MM.1S (cell line): ENCODE measurements around the gene RASIP1.

Experiments used
- DNase-seq: peaks from one replicate; pipeline ENCODE4 v3.0.0-alpha.2; 2015
- H2AFZ ChIP-seq: fragments of 300-600 bp; sonication (generic); 2 replicates; pipeline ENCODE4 v1.6.0; 2016; ENCODE audit warnings: antibody characterized with exemption, low read length
- H3F3A ChIP-seq: fragments of 300-600 bp; sonication (generic); 2 replicates; pipeline ENCODE4 v1.6.1; 2016; ENCODE audit warnings: mild to moderate bottlenecking, antibody characterized with exemption, low read length, moderate library complexity, mixed read lengths; ENCODE audit not compliant: insufficient read depth
- H3K27ac ChIP-seq: fragments of 300-600 bp; sonication (generic); 2 replicates; pipeline ENCODE4 v1.5.1; 2016; ENCODE audit warnings: mild to moderate bottlenecking, low read length
- H3K27me3 ChIP-seq: fragments of 300-600 bp; sonication (generic); replicated peaks from 2 replicates; pipeline ENCODE4 v1.6.0; 2016; ENCODE audit warnings: low read length; ENCODE audit not compliant: insufficient read depth
- H3K36me3 ChIP-seq: fragments of 300-600 bp; sonication (generic); replicated peaks from 2 replicates; pipeline ENCODE4 v1.6.1; 2016; ENCODE audit warnings: mild to moderate bottlenecking, low read length, mixed read lengths; ENCODE audit not compliant: insufficient read depth
- H3K4me1 ChIP-seq: fragments of 300-600 bp; sonication (generic); 2 replicates; pipeline ENCODE4 v1.6.1; 2016; ENCODE audit warnings: low read length, mixed read lengths
- H3K4me2 ChIP-seq: fragments of 300-600 bp; sonication (generic); 2 replicates; pipeline ENCODE4 v1.6.0; 2016; ENCODE audit warnings: low read depth, low read length
- H3K4me3 ChIP-seq: fragments of 300-600 bp; sonication (generic); 2 replicates; pipeline ENCODE4 v1.5.1; 2016; ENCODE audit warnings: low read length, mixed read lengths
- H3K79me2 ChIP-seq: fragments of 300-600 bp; sonication (generic); 2 replicates; pipeline ENCODE4 v1.6.1; 2016; ENCODE audit warnings: mixed run types, low read length, mixed read lengths
- H3K9ac ChIP-seq: fragments of 300-600 bp; sonication (generic); 2 replicates; pipeline ENCODE4 v1.6.1; 2016; ENCODE audit warnings: low read length, mixed read lengths
- H3K9me2 ChIP-seq: fragments of 300-600 bp; sonication (generic); replicated peaks from 2 replicates; pipeline ENCODE4 v1.6.1; 2016; ENCODE audit warnings: mild to moderate bottlenecking, low read length, mixed read lengths; ENCODE audit not compliant: insufficient read depth
- H3K9me3 ChIP-seq: fragments of 300-600 bp; sonication (generic); replicated peaks from 2 replicates; pipeline ENCODE4 v1.6.1; 2016; ENCODE audit warnings: mild to moderate bottlenecking, low read length, mixed read lengths; ENCODE audit not compliant: insufficient read depth
- H4K20me1 ChIP-seq: fragments of 300-600 bp; sonication (generic); 2 replicates; pipeline ENCODE4 v1.6.1; 2016; ENCODE audit warnings: mild to moderate bottlenecking, low read length, moderate library complexity, mixed read lengths; ENCODE audit not compliant: insufficient read depth
- EZH2 ChIP-seq: fragments of 300-600 bp; sonication (generic); optimal IDR thresholded peaks from 2 replicates; pipeline ENCODE3; 2017; ENCODE audit warnings: low read depth, mild to moderate bottlenecking, antibody characterized with exemption, low read length, mixed read lengths
- EZH2phosphoT487 ChIP-seq: fragments of 300-600 bp; sonication (generic); IDR thresholded peaks from 2 replicates; pipeline ENCODE4 v1.6.1; 2018; ENCODE audit warnings: antibody characterized with exemption, low read length
- TF ChIP-seq, protein P1 (sequence below): fragments of 300-600 bp; sonication (generic); IDR thresholded peaks from 2 replicates; pipeline ENCODE4 v1.5.1; 2016; ENCODE audit warnings: antibody characterized with exemption, low read length, mixed read lengths

RASIP1 gene

DNA sequence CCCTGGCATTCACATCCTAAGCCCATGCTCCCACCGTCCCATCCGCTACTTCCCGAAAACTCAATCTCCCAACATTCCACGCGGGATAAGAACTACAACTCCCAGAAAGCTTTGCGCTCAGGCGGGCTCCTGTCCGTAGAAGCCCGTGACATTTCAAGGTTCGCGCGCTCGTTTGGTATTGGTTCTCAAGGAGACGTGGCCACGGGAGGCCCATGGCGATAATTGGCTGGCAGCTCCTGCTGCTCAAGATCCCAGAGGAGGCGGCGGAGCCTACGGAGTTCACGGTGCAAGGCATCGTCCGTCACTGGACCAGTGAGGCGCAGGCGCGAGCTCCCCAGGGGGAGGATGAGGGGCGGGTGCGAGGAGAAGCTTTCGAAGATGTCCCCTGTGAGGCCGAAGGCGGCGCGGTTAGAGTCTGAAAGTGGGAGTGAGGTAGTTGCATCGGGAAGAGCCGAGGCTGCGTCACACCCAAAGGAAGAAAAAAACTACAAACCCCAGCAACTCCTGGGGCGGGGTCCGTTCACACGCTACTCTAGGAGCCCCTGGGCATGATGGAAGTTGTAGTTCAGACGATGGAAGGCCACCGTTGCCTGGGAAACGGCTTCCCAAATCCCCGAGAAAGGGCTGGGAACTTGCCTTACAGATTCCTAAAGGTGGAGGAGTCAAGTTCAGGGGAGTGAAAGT is 19.7 kb downstream of the RASIP1 start:
- peak overlapping the region; percentile 66 for H3K4me3 ChIP-seq
- H3K27ac ChIP-seq = peak overlapping the region; percentile 62; the same call in 1 of the 2 replicates
- no peaks in the 10 kb centered on the region for H3K79me2 ChIP-seq
- H3K27me3 ChIP-seq = peaks cover 46% of the 10 kb centered on the region
- no peaks in the 10 kb centered on the region for H3K36me3 ChIP-seq
- H3K9me2 ChIP-seq = no peaks in the 10 kb centered on the region
- no peaks in the 10 kb centered on the region for H4K20me1 ChIP-seq
- no peaks in the 10 kb centered on the region for H3F3A ChIP-seq
- H3K4me1 ChIP-seq = peaks cover 6% of the 10 kb centered on the region; the same call in 1 of the 2 replicates
- TF ChIP-seq EZH2phosphoT487 (no peak), EZH2 (no peak)
- TF ChIP-seq, protein P1, sequence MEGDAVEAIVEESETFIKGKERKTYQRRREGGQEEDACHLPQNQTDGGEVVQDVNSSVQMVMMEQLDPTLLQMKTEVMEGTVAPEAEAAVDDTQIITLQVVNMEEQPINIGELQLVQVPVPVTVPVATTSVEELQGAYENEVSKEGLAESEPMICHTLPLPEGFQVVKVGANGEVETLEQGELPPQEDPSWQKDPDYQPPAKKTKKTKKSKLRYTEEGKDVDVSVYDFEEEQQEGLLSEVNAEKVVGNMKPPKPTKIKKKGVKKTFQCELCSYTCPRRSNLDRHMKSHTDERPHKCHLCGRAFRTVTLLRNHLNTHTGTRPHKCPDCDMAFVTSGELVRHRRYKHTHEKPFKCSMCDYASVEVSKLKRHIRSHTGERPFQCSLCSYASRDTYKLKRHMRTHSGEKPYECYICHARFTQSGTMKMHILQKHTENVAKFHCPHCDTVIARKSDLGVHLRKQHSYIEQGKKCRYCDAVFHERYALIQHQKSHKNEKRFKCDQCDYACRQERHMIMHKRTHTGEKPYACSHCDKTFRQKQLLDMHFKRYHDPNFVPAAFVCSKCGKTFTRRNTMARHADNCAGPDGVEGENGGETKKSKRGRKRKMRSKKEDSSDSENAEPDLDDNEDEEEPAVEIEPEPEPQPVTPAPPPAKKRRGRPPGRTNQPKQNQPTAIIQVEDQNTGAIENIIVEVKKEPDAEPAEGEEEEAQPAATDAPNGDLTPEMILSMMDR = no peak
- H3K4me2 ChIP-seq = peak overlapping the region; percentile 84
- H3K9me3 ChIP-seq = no peaks in the 10 kb centered on the region
- peak; percentile 98 for DNase-seq
- H2AFZ ChIP-seq = peak overlapping the region; percentile 60
- peak overlapping the region; percentile 71 for H3K9ac ChIP-seq

DNA sequence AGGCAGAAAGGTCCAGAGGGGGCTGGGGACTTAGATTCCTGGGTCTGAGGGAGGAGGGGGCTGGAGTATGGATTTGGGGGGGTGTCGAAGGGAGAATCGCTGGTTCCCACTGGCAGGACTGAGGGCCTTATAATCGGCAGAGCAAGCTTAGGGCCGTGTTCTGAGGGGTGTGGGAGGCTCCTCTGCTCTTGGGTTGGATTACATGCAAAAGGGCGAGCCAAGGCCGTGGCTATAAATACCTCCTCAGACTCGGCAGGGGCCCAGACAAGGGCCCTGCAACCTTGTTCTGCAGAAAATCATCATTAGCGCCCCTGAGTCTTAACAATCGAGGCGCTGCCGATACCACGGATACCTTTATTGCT is 20.2 kb downstream of the RASIP1 start:
- Histone ChIP-seq H3K4me2 (peak overlapping the region; percentile 84), H3K27me3 (peaks cover 51% of the 10 kb centered on the region), H3K4me1 (peaks cover 6% of the 10 kb centered on the region; the same call in 1 of the 2 replicates), H4K20me1 (no peaks in the 10 kb centered on the region), H2AFZ (peak overlapping the region; percentile 60), H3K9ac (no peak overlapping the region), H3F3A (no peaks in the 10 kb centered on the region), H3K27ac (no peak overlapping the region), H3K4me3 (peak overlapping the region; percentile 66), H3K9me3 (no peaks in the 10 kb centered on the region), H3K79me2 (no peaks in the 10 kb centered on the region), H3K9me2 (no peaks in the 10 kb centered on the region), H3K36me3 (no peaks in the 10 kb centered on the region)
- no peak for DNase-seq
- no peak for TF ChIP-seq EZH2phosphoT487
- TF ChIP-seq, protein P1 = no peak
- TF ChIP-seq EZH2 = no peak

DNA sequence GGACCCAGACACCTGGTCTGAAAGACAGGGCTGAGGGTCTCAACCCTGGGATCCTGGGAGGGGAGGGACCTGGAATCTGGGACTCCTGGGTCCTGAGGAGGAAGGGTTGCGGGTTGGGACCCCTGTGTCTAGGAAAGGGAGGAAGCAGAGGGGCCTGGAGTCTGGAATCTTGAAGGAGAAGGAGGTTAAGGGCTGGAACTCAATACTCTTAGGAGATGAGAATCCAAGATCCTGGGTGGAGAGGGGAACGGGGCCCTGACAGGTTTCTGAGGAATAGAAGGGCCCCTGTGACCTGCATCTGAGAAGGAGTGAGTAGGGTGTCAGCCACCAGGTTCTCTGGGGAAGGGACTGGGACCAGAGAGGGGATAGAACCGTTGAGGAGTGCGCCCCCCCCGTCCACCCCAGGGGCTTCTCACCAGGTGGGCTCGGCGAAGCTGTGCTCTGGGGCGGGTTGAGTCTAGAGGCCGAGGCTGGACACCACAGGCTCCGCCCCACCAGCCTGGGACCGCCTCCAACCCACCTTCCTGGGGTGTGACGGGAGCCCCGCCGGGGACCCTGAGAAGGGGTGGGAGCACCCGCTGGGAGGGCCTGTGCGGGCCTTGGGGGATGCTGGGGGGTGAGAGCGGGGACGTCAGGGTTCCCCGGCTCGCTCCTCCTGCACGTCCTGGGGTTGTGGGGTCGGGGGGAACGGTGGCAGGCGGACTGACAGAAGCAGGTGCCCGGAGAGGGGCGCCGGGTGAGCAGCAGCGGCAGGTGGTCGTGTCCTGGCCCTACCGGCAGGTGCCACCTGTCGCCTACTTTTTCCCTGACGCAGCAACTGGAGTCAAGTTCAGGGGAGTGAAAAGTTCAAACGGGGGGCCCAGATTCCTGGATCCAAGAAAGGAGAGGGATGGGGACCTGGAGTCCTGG is 20.9 kb downstream of the RASIP1 start, which contains the start of gene MAMSTR:
Gene MAMSTR, minus strand, starts transcription at position 463 of the 909 bp plus-strand sequence. CDS start 694 bp downstream, outside the sequence.
- Histone ChIP-seq H3K9me3 (no peaks in the 10 kb centered on the region), H4K20me1 (no peaks in the 10 kb centered on the region), H3K27ac (peak within 1 kb of the TSS; percentile 62; the same call in 1 of the 2 replicates), H3K4me2 (peak within 1 kb of the TSS; percentile 84), H3K9ac (peak within 1 kb of the TSS; percentile 71; the same call in 1 of the 2 replicates), H3K36me3 (no peaks in the 10 kb centered on the region), H3K9me2 (no peaks in the 10 kb centered on the region), H3K4me3 (peak within 1 kb of the TSS; percentile 66), H3K27me3 (peaks cover 54% of the 10 kb centered on the region), H3F3A (no peaks in the 10 kb centered on the region), H2AFZ (peak within 1 kb of the TSS; percentile 60), H3K79me2 (no peaks in the 10 kb centered on the region), H3K4me1 (peaks cover 10% of the 10 kb centered on the region; the same call in 1 of the 2 replicates)
- TF ChIP-seq, protein P1 = no peak
- TF ChIP-seq EZH2 (no peak), EZH2phosphoT487 (no peak)
- DNase-seq = no peak
